GM06990 (cell line): ENCODE data around the gene CFAP141.

ENCODE experiments used
- DNase-seq: peaks from one replicate; pipeline ENCODE4 v3.0.0-alpha.2; 2011; ENCODE audit not compliant: insufficient read length; ENCODE audit errors: extremely low read depth
- H3K27me3 ChIP-seq: replicated peaks from 2 replicates; pipeline ENCODE4 v1.6.0; 2011; ENCODE audit warnings: low read length; ENCODE audit not compliant: control insufficient read depth, insufficient read depth
- H3K36me3 ChIP-seq: 2 replicates; pipeline ENCODE4 v1.5.1; 2011; ENCODE audit warnings: low read length; ENCODE audit not compliant: control insufficient read depth, insufficient read depth
- H3K4me3 ChIP-seq: replicated peaks from 2 replicates; pipeline ENCODE4 v1.5.1; 2011; ENCODE audit warnings: low read depth, mild to moderate bottlenecking, control low read depth, low read length
- TF ChIP-seq, protein P1 (sequence below): IDR thresholded peaks from 2 replicates; pipeline ENCODE4 v1.5.1; 2011; ENCODE audit warnings: low read length, control low read depth, mild to moderate bottlenecking, inconsistent platforms; ENCODE audit not compliant: insufficient read depth, poor library complexity, severe bottlenecking

Gene CFAP141

DNA sequence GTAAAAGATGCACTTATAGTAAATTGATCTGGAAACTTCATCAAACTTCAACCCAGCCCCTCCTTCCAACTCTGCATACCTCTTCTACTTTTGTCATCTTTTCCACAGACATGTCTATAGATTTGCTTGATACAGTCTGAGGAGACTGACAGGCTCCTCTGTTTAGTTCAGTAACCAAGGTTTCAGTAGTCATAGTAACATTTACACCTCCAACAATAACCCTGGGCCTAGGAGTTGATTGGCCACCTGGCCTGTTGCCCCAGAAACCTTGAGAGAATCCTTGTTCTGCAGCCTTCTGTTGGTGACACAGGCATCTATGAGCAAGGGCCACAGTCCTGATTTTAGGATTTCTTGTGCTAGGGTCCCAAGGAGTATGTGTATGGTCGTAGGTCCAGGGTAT is at the start of gene CFAP141:
Gene CFAP141 (minus strand): TSS at position 138 of the 400 bp plus-strand sequence. CDS start 26 bp downstream, at position 112.
- TF ChIP-seq, protein P1, sequence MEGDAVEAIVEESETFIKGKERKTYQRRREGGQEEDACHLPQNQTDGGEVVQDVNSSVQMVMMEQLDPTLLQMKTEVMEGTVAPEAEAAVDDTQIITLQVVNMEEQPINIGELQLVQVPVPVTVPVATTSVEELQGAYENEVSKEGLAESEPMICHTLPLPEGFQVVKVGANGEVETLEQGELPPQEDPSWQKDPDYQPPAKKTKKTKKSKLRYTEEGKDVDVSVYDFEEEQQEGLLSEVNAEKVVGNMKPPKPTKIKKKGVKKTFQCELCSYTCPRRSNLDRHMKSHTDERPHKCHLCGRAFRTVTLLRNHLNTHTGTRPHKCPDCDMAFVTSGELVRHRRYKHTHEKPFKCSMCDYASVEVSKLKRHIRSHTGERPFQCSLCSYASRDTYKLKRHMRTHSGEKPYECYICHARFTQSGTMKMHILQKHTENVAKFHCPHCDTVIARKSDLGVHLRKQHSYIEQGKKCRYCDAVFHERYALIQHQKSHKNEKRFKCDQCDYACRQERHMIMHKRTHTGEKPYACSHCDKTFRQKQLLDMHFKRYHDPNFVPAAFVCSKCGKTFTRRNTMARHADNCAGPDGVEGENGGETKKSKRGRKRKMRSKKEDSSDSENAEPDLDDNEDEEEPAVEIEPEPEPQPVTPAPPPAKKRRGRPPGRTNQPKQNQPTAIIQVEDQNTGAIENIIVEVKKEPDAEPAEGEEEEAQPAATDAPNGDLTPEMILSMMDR, result no peak
- Histone ChIP-seq H3K27me3 (no peaks in the 10 kb centered on the region), H3K36me3 (peaks cover 12% of the 10 kb centered on the region), H3K4me3 (no peak within 1 kb of the TSS)
- DNase-seq, result no peak

GRCh38 chr1:154253671-154254070 is 47.5 kb upstream of the CFAP141 start:
- Histone ChIP-seq H3K27me3 (no peaks in the 10 kb centered on the region), H3K4me3 (no peak overlapping the region), H3K36me3 (peaks cover 35% of the 10 kb centered on the region)
- no peak for DNase-seq
- TF ChIP-seq, protein P1, result no peak

DNA sequence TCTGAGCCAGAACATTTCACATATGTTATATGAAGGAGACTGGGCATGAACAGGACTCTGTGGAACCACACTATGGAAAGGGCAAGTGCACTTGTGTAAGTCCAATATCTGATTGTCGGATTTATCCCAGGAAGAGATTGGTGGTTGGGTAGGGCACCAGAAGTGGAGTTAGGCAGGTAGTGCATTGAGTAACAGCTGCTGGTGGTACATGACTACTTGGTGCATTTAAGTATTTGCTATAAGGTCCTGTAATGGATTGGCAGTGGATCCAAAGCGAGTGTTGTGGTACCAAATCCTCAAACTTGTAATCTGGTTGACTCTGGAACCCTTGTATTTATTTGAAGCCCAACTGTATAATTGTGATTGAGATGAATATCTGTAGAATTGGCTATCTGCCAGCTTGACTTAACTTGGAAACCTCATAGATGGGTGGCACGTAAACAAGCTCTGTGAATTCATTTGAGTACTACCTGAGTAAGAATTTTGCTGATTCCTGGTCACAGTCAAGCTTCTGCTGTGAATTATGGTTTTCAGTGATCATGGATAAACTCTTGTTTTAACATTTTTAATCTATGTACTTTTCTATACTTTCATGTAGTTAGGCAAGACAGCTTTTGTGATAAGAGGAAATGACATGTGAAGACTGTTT is 35.7 kb upstream of the CFAP141 start:
- no peaks in the 10 kb centered on the region for H3K27me3 ChIP-seq
- H3K4me3 ChIP-seq, result no peak overlapping the region
- DNase-seq, result no peak
- TF ChIP-seq, protein P1, result no peak
- peaks cover 17% of the 10 kb centered on the region for H3K36me3 ChIP-seq

DNA sequence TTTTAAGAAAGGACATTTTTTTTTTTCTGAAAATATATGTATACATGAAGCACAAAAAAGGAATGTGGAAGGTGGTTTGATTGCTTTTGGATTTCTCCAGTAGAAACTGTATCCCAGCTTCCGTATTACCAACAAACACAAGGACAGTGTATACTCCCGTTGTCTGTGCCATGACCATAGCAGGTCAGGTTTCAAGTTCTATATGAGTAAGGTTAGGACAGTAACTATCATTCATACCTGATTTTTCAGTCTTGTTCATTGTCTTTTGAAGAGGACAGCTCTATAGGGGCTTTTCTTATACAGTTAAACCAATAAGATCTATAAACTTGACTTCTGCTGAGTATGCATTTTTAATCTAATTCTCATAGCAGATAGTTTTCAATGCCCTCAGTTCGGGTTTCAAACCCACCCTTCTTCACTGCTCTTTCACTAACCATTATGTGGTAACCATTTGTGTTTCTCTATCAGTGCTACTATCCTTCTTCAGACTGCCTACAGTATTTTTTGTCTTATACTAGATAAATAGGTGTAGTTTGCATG is 34.2 kb upstream of the CFAP141 start:
- TF ChIP-seq, protein P1, result no peak
- no peak for DNase-seq
- Histone ChIP-seq H3K36me3 (peaks cover 15% of the 10 kb centered on the region), H3K4me3 (no peak overlapping the region), H3K27me3 (no peaks in the 10 kb centered on the region)

GRCh38 chr1:154239491-154239890 is 33.4 kb upstream of the CFAP141 start:
- TF ChIP-seq, protein P1, result no peak
- H3K4me3 ChIP-seq, result no peak overlapping the region
- H3K36me3 ChIP-seq, result peaks cover 17% of the 10 kb centered on the region
- DNase-seq, result no peak
- no peaks in the 10 kb centered on the region for H3K27me3 ChIP-seq
